ENCODE measurements around the gene ABCG2.

ABCG2 gene

GRCh38 chr4:88196523-88197185 is 38.2 kb upstream of the ABCG2 start:
- in situ Hi-C loops (cut with MboI; ENCODE audit: low pct_unique_long_range_greater_than_20kb, low sequenced_read_pairs, unreplicated experiment): no loop called here
- no peak for TF ChIP-seq CTCF (IDR thresholded peaks at IDR 0.05; ENCODE audit: extremely low read depth, insufficient read depth, missing control alignments)
- DNase-seq (ENCODE audit: low spot score): no peak

- in situ Hi-C loops (cut with MboI; ENCODE audit: low pct_unique_long_range_greater_than_20kb, low sequenced_read_pairs, unreplicated experiment): no loop called here
- DNase-seq (ENCODE audit: low spot score): no peak
- TF ChIP-seq CTCF (IDR thresholded peaks at IDR 0.05; ENCODE audit: extremely low read depth, insufficient read depth, missing control alignments): no peak
Measured at GRCh38 chr4:88196013-88196365, 37.5 kb upstream of the ABCG2 start.

- in situ Hi-C loops (cut with MboI; ENCODE audit: low pct_unique_long_range_greater_than_20kb, low sequenced_read_pairs, unreplicated experiment): no loop called here
- no peak for DNase-seq (ENCODE audit: low spot score)
- TF ChIP-seq CTCF (IDR thresholded peaks at IDR 0.05; ENCODE audit: extremely low read depth, insufficient read depth, missing control alignments): no peak
Measured at GRCh38 chr4:88195328-88196012, 37.0 kb upstream of the ABCG2 start.

GRCh38 chr4:88191404-88191803 is 33.0 kb upstream of the ABCG2 start:
- no peak for DNase-seq (ENCODE audit: low spot score)
- TF ChIP-seq CTCF (IDR thresholded peaks at IDR 0.05; ENCODE audit: extremely low read depth, insufficient read depth, missing control alignments): no peak
- in situ Hi-C loops (cut with MboI; ENCODE audit: low pct_unique_long_range_greater_than_20kb, low sequenced_read_pairs, unreplicated experiment): no loop called here

- in situ Hi-C loops (cut with MboI; ENCODE audit: low pct_unique_long_range_greater_than_20kb, low sequenced_read_pairs, unreplicated experiment): no loop called here
- TF ChIP-seq CTCF (IDR thresholded peaks at IDR 0.05; ENCODE audit: extremely low read depth, insufficient read depth, missing control alignments): no peak
- no peak for DNase-seq (ENCODE audit: low spot score)
Measured at GRCh38 chr4:88189881-88190585, 31.6 kb upstream of the ABCG2 start.

GRCh38 chr4:88189418-88189738 is 30.9 kb upstream of the ABCG2 start:
- DNase-seq (ENCODE audit: low spot score): no peak
- TF ChIP-seq CTCF (IDR thresholded peaks at IDR 0.05; ENCODE audit: extremely low read depth, insufficient read depth, missing control alignments): no peak
- in situ Hi-C loops (cut with MboI; ENCODE audit: low pct_unique_long_range_greater_than_20kb, low sequenced_read_pairs, unreplicated experiment): no loop called here

Measured in GM13977 (cell line).